Breast epithelium (tissue), 3 donors: ENCODE measurements around the gene TAB3.

ENCODE experiments used
- POLR2A ChIP-seq: fragments of 450-650 bp; IDR thresholded peaks from one replicate; pipeline ENCODE4 v1.6.1; 2016; ENCODE audit warnings: antibody characterized with exemption, mild to moderate bottlenecking, moderate library complexity
- TF ChIP-seq, protein P1 (sequence below), 3 donors: fragments of 450-650 bp; IDR thresholded peaks; one replicate each; pipeline ENCODE4 v1.5.1; 2016 to 2017; ENCODE audit warnings: antibody characterized with exemption in 3 of 3, mild to moderate bottlenecking in 3 of 3, moderate library complexity in 3 of 3

DNA sequence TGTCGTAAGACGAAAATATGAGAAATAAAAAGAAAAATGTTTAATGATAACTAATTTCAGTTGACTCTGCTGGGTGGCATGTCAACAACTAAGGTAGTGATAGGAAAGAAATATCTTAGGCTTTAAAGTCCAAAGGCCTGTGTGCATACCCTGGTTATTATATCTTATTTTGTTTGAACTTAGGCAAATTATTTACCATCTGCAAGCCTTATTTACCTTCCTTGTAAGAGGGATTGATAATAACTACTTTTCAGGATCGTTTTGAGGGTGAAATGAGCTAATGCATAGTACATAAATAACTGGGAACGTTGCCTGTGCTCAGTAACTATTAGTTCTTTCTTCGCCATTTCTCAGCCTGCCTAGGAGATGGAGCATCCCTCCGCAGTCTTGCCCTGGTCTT is 41.6 kb upstream of the TAB3 start:
- TF ChIP-seq POLR2A, result no peak
- TF ChIP-seq, protein P1, sequence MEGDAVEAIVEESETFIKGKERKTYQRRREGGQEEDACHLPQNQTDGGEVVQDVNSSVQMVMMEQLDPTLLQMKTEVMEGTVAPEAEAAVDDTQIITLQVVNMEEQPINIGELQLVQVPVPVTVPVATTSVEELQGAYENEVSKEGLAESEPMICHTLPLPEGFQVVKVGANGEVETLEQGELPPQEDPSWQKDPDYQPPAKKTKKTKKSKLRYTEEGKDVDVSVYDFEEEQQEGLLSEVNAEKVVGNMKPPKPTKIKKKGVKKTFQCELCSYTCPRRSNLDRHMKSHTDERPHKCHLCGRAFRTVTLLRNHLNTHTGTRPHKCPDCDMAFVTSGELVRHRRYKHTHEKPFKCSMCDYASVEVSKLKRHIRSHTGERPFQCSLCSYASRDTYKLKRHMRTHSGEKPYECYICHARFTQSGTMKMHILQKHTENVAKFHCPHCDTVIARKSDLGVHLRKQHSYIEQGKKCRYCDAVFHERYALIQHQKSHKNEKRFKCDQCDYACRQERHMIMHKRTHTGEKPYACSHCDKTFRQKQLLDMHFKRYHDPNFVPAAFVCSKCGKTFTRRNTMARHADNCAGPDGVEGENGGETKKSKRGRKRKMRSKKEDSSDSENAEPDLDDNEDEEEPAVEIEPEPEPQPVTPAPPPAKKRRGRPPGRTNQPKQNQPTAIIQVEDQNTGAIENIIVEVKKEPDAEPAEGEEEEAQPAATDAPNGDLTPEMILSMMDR (IDR thresholded peaks at IDR 0.05), result no peak
